GM21526 (cell line): ENCODE results near the gene SPRED1.
"Not testable (repeated sequence)": the region's sequence is repeated elsewhere in the genome, so short reads cannot be mapped to it uniquely, and the experiment has no call there.

Experiments
- ATAC-seq: cut with Tn5 transposase; IDR thresholded peaks from one replicate; pipeline ENCODE4 v1.9.1; 2021; ENCODE audit warnings: moderate library complexity; ENCODE audit not compliant: unreplicated experiment, low FRiP score

Gene SPRED1

DNA sequence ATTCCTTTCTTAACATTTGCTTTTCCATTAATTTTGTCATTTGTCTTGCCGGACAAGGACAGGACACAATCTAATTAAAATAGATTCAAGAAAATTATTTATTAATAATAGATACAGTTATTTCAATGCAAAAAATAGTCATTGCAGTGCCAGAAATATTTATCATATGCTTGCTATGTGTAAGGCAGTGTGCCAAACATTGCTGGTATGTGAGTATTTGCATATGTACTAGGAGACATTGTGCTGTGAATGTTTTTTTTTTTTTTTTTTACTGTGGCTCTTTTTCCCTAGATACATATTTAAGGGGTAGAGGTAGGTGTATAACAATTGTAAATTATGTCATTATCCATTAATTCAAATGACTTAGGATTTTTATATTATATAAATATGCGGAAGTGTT lies 23.3 kb downstream of the SPRED1 start:
- ATAC-seq = no peak

- ATAC-seq = not testable (repeated sequence)
Measured at GRCh38 chr15:38277281-38277680, 24.6 kb downstream of the SPRED1 start.

GRCh38 chr15:38281031-38281430 lies 28.4 kb downstream of the SPRED1 start:
- no peak for ATAC-seq

GRCh38 chr15:38283010-38283409 lies 30.4 kb downstream of the SPRED1 start:
- no peak for ATAC-seq

- ATAC-seq = no peak
Measured at GRCh38 chr15:38285456-38285855, 32.8 kb downstream of the SPRED1 start.

- ATAC-seq = no peak
Measured at GRCh38 chr15:38294126-38294525, 41.5 kb downstream of the SPRED1 start.

DNA sequence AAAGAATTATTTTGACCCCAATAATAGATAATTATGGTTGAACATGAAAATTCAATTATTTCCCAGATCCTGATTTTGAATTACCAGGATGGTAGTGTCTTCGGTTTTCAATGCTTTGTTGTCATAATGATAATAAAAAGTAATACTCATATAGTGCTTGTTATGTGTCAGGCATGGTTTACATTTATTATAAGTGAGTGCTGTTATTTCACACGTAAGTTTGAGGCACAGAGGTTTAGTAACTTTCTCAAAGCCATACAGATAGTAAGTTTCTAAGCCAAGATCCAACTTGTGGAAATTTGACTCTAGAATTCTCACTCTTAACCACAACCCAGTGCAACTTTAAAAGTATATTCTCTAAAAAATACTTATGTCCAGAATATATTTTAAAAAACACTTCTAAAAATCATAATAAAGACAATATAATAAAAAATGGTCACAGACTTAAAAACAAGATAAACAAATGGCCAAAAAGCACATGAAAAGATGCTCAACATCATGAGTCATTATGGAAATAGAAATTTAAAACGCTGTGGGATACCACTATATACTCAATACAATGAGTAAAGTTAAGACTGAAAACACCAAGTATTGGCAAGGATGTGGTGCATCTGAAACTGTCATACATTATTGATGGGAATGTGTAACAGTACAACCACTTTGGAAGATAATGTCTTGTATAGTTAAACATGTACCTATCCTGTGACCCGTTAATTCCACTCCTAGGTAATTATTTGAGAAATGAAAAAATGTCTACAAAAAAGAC lies 45.2 kb downstream of the SPRED1 start:
- ATAC-seq = no peak

DNA sequence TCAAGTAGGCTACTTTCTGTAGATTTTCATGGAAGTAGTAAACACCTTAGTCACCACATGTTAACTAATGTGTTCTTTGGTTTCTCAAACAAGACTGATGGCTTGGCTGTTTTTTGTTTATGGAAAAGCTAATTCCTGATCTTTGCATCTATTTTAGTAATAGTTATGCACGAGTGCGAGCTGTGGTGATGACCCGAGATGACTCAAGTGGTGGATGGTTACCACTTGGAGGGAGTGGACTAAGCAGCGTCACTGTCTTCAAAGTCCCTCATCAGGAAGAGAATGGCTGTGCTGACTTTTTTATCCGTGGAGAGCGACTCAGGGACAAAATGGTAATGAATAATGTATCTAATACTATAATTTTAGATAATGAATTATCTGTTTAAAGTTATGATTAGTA lies 46.6 kb downstream of the SPRED1 start:
- no peak for ATAC-seq

DNA sequence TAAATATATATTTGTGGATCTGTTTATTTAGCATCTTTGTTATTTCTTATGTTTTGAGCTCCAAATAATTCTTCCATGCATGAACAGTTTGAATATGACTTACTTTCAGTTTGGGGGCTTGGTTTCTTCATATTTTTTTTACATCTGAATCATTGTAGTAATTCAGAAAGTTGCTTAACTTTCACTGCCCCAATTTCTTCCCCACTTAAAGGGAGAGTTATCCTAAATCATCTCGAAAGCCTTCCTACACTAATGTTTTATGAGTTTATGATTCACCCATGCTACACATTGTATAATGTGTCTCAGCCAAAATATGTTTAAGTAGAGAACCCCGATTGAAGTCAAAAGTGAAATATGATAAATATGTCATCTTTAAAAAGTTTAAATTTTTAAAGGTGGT lies 47.8 kb downstream of the SPRED1 start:
- ATAC-seq = no peak

GRCh38 chr15:38304481-38304880 lies 51.8 kb downstream of the SPRED1 start:
- no peak for ATAC-seq

DNA sequence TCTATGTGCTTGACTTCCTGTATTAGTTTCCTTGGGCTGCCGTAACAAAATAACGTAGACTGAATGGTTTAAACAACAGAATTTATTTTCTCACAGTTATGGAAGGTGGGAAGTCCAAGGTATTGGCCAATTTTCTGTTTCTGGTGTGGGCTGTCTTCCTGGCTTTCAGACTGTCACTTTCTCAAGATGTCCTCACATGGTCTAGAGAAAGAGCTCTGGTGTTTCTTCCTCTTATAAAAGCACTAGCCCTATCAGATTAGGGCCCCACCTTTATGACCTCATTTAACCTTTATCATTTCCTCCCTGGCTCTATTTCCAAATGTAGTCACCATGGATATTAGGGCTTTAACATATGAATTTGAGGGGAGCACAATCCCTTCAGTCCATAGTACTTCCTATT lies 54.6 kb downstream of the SPRED1 start:
- no peak for ATAC-seq

- ATAC-seq = no peak
Measured at GRCh38 chr15:38307861-38308641, 55.4 kb downstream of the SPRED1 start.

- ATAC-seq = no peak
Measured at GRCh38 chr15:38308797-38309196, 56.2 kb downstream of the SPRED1 start.

DNA sequence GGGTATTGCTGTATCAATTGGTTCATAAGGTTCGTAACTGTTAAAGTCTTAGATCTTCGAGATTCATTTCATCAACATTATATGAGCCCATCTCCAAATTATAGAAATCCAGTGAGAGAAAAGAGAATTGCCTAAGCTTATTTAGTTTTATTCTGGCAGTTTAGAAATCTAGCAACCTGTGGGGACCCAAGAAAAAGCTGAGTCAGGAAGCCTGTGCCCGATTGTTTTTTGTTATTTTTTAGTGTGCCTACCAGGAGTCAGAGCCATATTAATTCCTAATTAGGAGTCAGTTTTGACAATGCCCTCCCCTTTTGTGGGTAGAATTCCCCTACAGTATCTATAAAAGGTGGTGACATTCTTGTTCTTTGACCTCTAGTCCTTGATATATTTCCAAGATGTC lies 59.6 kb downstream of the SPRED1 start:
- ATAC-seq = no peak

DNA sequence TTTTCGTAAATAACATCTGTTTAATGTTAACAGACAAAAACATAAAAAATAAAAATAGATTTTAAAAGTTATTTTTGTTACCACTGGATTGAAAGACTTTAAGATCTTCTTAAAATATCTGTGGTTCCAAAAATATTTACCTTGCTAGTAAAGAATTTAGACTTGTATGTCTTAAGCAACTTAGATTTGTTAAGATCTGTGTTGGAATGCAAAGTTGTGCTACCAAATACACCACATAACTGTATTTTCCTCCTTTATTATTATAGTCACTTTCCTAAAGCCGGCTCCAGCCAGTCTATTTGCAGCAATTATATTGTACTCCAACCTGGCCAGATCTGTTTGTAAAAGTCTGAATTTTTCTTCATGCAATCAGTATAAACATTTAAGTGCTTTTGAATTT lies 63.7 kb downstream of the SPRED1 start:
- no peak for ATAC-seq

GRCh38 chr15:38320181-38320580 lies 67.5 kb downstream of the SPRED1 start:
- no peak for ATAC-seq

DNA sequence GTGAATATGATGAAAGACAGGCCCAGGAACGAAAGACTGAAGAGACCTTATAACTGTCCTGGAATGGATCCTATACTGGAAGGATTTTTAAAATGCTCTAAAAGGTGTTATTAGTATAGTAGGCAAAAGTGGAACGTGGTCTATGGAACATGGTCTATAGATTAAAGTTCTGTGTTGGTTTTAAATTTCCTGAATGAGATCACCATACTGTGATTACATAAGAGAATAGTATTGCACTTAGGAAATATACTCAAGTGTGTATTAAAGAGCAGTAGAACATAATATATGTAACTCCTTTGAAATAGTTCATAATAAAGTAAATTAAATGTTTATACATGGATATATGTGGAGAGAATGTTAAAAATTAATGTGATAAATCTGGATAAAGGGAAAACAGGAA lies 68.2 kb downstream of the SPRED1 start:
- ATAC-seq = no peak

- ATAC-seq = no peak
Measured at GRCh38 chr15:38323895-38324294, 71.3 kb downstream of the SPRED1 start.

DNA sequence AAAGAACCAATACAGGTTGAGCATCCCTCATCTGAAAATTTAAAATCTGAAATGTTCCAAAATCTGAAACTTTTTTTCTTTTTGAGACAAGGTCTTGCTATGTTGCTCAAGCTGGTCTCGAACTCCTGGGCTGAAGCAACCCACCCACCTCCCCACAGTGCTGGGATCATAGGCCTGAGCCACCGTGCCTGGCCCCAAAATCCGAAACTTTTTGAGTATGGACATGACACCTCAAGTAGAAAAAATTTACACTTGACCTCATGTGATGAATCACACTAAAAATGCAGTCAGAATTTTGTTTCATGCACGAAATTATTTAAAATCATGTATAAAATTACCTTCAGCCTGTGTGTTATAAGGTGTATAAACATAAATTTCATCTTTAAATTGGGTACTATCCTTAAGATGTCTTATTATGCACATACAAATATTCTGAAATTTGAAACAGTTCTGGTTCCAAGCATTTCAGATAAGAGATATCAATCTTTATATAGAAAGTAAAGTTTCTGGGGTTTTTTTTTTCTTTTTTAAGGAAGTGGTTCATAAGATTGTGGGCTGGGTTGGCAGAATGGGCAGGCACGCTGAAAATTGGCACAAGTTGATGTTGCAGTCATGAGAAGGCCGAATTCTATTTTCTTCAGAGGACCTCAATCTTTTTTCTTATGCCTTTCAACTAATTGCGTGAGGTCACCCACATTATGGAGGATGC lies 72.5 kb downstream of the SPRED1 start:
- no peak for ATAC-seq

GRCh38 chr15:38325648-38325990 lies 73.0 kb downstream of the SPRED1 start:
- no peak for ATAC-seq

DNA sequence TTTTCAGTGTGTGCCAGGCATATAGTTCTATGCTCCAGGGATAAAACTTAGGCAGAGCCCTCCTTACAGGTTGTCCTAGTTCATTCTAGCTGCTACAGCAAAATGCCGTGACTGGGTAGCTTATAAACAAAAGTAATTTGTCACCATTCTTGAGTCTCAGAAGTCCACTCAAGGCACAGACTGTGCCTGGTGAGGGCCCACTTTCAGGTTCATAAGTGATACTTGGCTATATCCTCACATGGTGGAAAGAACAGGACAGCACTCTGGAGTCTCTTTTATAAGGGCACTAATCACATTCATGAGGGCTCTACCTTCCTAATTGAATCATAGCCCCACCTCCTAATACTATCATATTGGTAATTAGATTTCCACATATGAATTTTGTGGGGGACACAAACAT lies 80.1 kb downstream of the SPRED1 start:
- ATAC-seq = no peak

DNA sequence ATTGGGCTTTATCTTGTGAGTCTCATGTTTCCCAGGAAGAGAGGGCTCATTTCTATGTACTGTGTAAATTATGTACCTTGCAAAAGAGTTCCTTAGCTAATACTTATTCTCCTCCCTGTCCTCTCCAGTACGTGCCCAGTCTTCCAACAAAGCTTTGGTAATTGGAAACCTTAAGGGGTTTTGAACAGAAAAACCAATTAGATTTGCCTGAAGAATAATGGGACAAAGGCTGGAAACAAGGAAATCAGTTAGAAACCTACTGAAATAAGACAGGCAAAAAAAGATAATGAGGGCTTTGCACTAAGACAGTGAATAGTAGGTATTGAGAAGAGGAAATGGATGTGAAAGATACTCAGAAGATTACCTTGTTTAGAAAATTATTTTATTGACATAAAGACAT lies 82.5 kb downstream of the SPRED1 start:
- ATAC-seq = no peak
